ENCODE data around the gene PRSS56. TPM values are rescaled to one million over a fixed set of nuclear protein-coding genes. Genes with fewer than 3 reads are reported as not detected.

Gene PRSS56
- total and polyA plus RNA-seq, 2 donors (not counting 1 experiment from before 2014, with no cell fraction given): not detected

DNA sequence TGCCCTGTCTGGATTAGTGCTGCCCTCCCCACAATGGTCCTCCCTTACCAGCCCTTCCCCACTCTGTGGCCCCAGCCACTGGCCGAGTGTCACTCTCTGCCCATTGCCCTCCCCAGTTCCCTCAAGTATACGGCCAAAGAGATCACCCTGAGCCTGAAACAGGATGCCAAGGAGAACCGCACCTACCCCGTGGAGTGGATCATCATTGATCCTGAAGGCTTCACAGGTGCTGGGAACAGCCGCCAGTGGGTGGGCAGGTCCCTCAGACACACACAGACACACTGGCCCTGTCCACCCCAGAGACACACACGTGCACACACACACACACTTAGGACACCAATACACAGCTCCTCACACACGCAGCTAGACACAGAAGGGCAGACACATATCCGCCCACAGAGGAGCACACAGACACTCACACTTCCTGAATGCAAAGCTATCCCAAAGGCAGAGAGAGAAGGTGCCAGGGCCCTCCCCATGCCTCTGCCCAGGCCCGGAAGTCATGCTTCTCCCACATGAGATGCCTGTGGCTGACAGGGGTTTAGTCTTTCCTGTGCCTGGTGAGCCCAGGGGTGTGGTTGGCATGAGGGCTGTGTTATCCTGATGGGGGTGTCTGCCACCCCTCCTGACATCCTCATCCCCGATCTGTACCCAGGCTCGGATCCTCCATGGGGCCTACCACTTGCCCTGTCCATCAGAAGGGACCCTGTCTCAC lies 8.7 kb downstream of the PRSS56 start:
- no peak overlapping the region for H3K4me3 ChIP-seq (replicated peaks in 1 of 4; ENCODE audit: control extremely low read depth in 1 of 4, insufficient read depth in 1 of 4, low read depth in 3 of 4, low read length in 4 of 4)
- no peaks in the 10 kb centered on the region for H3K9me3 ChIP-seq (ENCODE audit: control insufficient read depth, insufficient read depth, low read depth, low read length)
- H3K27me3 ChIP-seq (ENCODE audit: control insufficient read depth, insufficient read depth, low read length): peaks cover 3% of the 10 kb centered on the region
- H3K4me1 ChIP-seq (ENCODE audit: control insufficient read depth, extremely low read depth, insufficient read depth, low read length): no peaks in the 10 kb centered on the region
- no peaks in the 10 kb centered on the region for H4K20me1 ChIP-seq (ENCODE audit: control insufficient read depth, extremely low read depth, insufficient read depth, low read length)
- H3K36me3 ChIP-seq (ENCODE audit: control insufficient read depth, insufficient read depth, low read length): no peaks in the 10 kb centered on the region
- no peak overlapping the region for H3K27ac ChIP-seq (ENCODE audit: insufficient read depth, low read length)
- H2AFZ ChIP-seq (ENCODE audit: low read length): no peak overlapping the region
- H3K79me2 ChIP-seq (ENCODE audit: control insufficient read depth, insufficient read depth, low read length): no peaks in the 10 kb centered on the region
- TF ChIP-seq EZH2 (IDR thresholded peaks at IDR 0.05; ENCODE audit: low read length, missing control alignments) (no peak), CTCF (conservative IDR thresholded peaks at IDR 0.05 in 1 of 2, IDR thresholded peaks at IDR 0.05 in 1 of 2; ENCODE audit: low read depth in 1 of 2, low read length in 2 of 2) (no peak)
- no peak overlapping the region for H3K9ac ChIP-seq (ENCODE audit: insufficient read depth, low read length)
- no peak for DNase-seq (ENCODE audit: low read depth in 2 of 2)
- no peak overlapping the region for H3K4me2 ChIP-seq (ENCODE audit: extremely low read depth, insufficient read depth, low read length)

GRCh38 chr2:232529806-232530547 lies 9.8 kb downstream of the PRSS56 start:
- H3K27me3 ChIP-seq (ENCODE audit: control insufficient read depth, insufficient read depth, low read length): no peaks in the 10 kb centered on the region
- TF ChIP-seq CTCF (conservative IDR thresholded peaks at IDR 0.05 in 1 of 2, IDR thresholded peaks at IDR 0.05 in 1 of 2; ENCODE audit: low read depth in 1 of 2, low read length in 2 of 2): no peak
- TF ChIP-seq EZH2 (IDR thresholded peaks at IDR 0.05; ENCODE audit: low read length, missing control alignments): no peak
- H2AFZ ChIP-seq (ENCODE audit: low read length): no peak overlapping the region
- H3K4me3 ChIP-seq (replicated peaks in 1 of 4; ENCODE audit: control extremely low read depth in 1 of 4, insufficient read depth in 1 of 4, low read depth in 3 of 4, low read length in 4 of 4): no peak overlapping the region
- no peak for DNase-seq (ENCODE audit: low read depth in 2 of 2)
- no peaks in the 10 kb centered on the region for H3K4me1 ChIP-seq (ENCODE audit: control insufficient read depth, extremely low read depth, insufficient read depth, low read length)
- no peaks in the 10 kb centered on the region for H3K9me3 ChIP-seq (ENCODE audit: control insufficient read depth, insufficient read depth, low read depth, low read length)
- H3K27ac ChIP-seq (ENCODE audit: insufficient read depth, low read length): no peak overlapping the region
- H3K36me3 ChIP-seq (ENCODE audit: control insufficient read depth, insufficient read depth, low read length): no peaks in the 10 kb centered on the region
- no peaks in the 10 kb centered on the region for H4K20me1 ChIP-seq (ENCODE audit: control insufficient read depth, extremely low read depth, insufficient read depth, low read length)
- H3K9ac ChIP-seq (ENCODE audit: insufficient read depth, low read length): no peak overlapping the region
- H3K79me2 ChIP-seq (ENCODE audit: control insufficient read depth, insufficient read depth, low read length): no peaks in the 10 kb centered on the region
- H3K4me2 ChIP-seq (ENCODE audit: extremely low read depth, insufficient read depth, low read length): no peak overlapping the region

DNA sequence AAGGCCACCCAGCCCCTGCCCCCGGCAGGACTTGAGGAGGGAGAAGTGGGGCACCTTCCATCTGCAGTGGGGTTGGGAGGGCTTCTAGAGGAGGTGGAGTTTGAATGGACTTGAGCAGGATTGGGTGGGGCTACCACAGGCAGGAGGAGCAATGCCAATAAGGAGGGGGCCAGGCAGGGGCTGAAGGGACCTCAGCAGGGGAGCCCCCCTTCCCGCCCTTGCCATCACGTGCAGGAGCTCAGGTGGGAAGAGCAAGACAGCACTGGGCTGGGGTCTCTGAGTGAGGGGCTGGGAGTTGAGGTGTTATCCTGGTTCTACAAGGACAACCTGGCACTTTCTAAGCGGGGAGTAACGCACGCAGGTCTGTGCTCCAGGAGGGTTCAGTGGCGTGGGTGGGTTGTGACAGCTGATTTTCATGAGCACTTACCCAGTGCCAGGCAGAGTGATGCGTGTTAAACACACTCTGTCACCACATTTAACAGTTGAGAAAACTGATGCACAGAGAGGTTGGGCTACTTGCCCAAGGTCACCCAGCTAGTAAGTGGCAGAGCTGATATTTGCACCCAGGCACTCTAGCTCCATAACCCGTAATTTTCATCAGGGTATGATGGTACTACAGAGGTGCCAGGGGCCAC lies 10.6 kb downstream of the PRSS56 start:
- Histone ChIP-seq H3K4me2 (ENCODE audit: extremely low read depth, insufficient read depth, low read length) (no peak overlapping the region), H3K4me3 (replicated peaks in 1 of 4; ENCODE audit: control extremely low read depth in 1 of 4, insufficient read depth in 1 of 4, low read depth in 3 of 4, low read length in 4 of 4) (no peak overlapping the region), H3K9me3 (ENCODE audit: control insufficient read depth, insufficient read depth, low read depth, low read length) (no peaks in the 10 kb centered on the region), H3K4me1 (ENCODE audit: control insufficient read depth, extremely low read depth, insufficient read depth, low read length) (no peaks in the 10 kb centered on the region), H3K79me2 (ENCODE audit: control insufficient read depth, insufficient read depth, low read length) (no peaks in the 10 kb centered on the region), H3K27me3 (ENCODE audit: control insufficient read depth, insufficient read depth, low read length) (no peaks in the 10 kb centered on the region), H3K36me3 (ENCODE audit: control insufficient read depth, insufficient read depth, low read length) (no peaks in the 10 kb centered on the region), H4K20me1 (ENCODE audit: control insufficient read depth, extremely low read depth, insufficient read depth, low read length) (no peaks in the 10 kb centered on the region), H2AFZ (ENCODE audit: low read length) (no peak overlapping the region), H3K27ac (ENCODE audit: insufficient read depth, low read length) (no peak overlapping the region), H3K9ac (ENCODE audit: insufficient read depth, low read length) (no peak overlapping the region)
- TF ChIP-seq EZH2 (IDR thresholded peaks at IDR 0.05; ENCODE audit: low read length, missing control alignments): no peak
- no peak for TF ChIP-seq CTCF (conservative IDR thresholded peaks at IDR 0.05 in 1 of 2, IDR thresholded peaks at IDR 0.05 in 1 of 2; ENCODE audit: low read depth in 1 of 2, low read length in 2 of 2)
- DNase-seq (ENCODE audit: low read depth in 2 of 2): no peak

Measured in fibroblast of lung (primary cell).